HUES48 (cell line): ENCODE measurements around the gene LDLRAD4.

Source experiments
- H3K27ac ChIP-seq: one replicate; pipeline ENCODE4 v1.7.0; 2013; ENCODE audit warnings: low read depth, low read length, inconsistent platforms
- H3K27me3 ChIP-seq: 2 replicates; pipeline ENCODE4 v1.6.1; 2013; ENCODE audit warnings: mild to moderate bottlenecking, low read length; ENCODE audit not compliant: control insufficient read depth, insufficient read depth
- H3K36me3 ChIP-seq: 2 replicates; pipeline ENCODE4 v1.6.1; 2013; ENCODE audit warnings: low read length; ENCODE audit not compliant: control insufficient read depth, insufficient read depth
- H3K4me1 ChIP-seq: 2 replicates; pipeline ENCODE4 v1.6.1; 2013; ENCODE audit warnings: mild to moderate bottlenecking, low read length; ENCODE audit not compliant: control insufficient read depth, insufficient read depth
- H3K4me3 ChIP-seq: 2 replicates; pipeline ENCODE4 v1.5.1; 2013; ENCODE audit warnings: mild to moderate bottlenecking, low read depth, low read length
- H3K9ac ChIP-seq: 2 replicates; pipeline ENCODE4 v1.6.1; 2013; ENCODE audit warnings: mild to moderate bottlenecking, low read depth, low read length, moderate library complexity
- H3K9me3 ChIP-seq: 2 replicates; pipeline ENCODE4 v1.6.1; 2013; ENCODE audit warnings: low read length; ENCODE audit not compliant: control insufficient read depth, insufficient read depth

The LDLRAD4 gene

GRCh38 chr18:13453714-13454113 is 235.2 kb downstream of the LDLRAD4 start:
- Histone ChIP-seq H3K27ac (no peak overlapping the region), H3K9ac (no peak overlapping the region), H3K4me1 (peaks cover 34% of the 10 kb centered on the region), H3K4me3 (no peak overlapping the region), H3K27me3 (no peaks in the 10 kb centered on the region; the same call in 1 of the 2 replicates), H3K36me3 (no peaks in the 10 kb centered on the region), H3K9me3 (no peaks in the 10 kb centered on the region)

DNA sequence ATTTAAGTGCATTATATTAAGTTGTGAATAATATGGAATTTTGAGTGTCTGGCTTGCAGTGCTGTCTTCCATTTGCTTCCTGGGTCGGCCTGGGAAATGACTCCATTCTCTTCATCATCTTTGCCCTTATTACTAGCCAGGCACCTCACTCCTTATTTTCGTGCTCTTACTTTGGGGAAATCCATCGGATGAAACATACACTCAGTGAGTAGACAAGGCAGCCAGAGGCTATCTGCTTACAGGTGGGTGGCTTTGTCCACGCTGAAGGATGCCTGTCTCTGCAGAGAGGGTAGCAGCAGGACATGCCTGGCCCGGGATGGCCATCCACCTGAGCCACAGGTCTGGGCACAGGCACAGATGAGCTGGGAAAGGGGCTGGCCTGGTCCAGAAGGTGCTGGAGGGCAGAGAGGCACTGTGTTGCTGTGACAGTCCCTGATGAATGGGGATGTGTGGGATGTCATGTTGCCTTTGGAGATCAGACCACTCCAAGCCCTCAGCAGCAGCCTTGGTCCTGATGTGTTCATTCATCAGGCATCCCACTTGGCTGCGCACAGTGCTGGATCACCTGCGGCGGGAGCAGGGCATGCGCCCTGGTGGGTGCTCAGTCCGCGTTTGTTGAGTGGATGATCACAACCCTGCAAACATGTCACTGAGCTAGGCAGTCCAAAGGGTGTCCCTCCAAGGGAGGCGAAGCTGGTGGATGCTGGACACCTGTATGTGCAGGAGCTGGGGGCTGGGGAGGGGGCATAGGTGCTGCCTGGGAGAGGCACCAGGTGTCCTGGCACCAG is 236.0 kb downstream of the LDLRAD4 start:
- Histone ChIP-seq H3K27ac (no peak overlapping the region), H3K27me3 (no peaks in the 10 kb centered on the region)

DNA sequence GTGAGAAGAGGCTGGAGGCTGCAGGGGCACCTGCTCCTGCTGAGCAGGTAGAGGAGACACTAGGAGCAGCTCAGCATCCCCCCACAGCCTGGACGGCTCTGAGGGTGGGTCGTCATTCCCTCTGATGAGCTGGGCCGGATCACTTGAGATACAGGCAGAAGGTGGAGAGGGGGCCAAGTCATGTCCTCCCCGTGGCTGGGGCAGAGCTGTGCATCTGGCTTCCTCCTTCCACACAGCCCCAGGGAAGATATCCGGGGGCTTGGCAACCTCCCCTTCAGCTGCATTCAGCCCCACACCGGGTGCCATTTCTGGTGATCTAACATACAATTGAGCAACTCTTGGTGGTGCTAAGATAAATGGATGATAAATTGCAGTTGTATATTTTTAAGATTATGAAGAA is 236.9 kb downstream of the LDLRAD4 start:
- H3K27ac ChIP-seq: no peak overlapping the region
- H3K9ac ChIP-seq: no peak overlapping the region
- no peaks in the 10 kb centered on the region for H3K9me3 ChIP-seq
- H3K4me1 ChIP-seq: peaks cover 34% of the 10 kb centered on the region
- no peaks in the 10 kb centered on the region for H3K27me3 ChIP-seq
- no peak overlapping the region for H3K4me3 ChIP-seq
- H3K36me3 ChIP-seq: no peaks in the 10 kb centered on the region

More for the DNA sequence above, 236.0 kb downstream of the LDLRAD4 start:
- no peaks in the 10 kb centered on the region for H3K36me3 ChIP-seq
- no peaks in the 10 kb centered on the region for H3K9me3 ChIP-seq
- no peak overlapping the region for H3K9ac ChIP-seq
- peaks cover 34% of the 10 kb centered on the region for H3K4me1 ChIP-seq
- H3K4me3 ChIP-seq: no peak overlapping the region

GRCh38 chr18:13455960-13456481 is 237.5 kb downstream of the LDLRAD4 start:
- H3K4me1 ChIP-seq: peaks cover 31% of the 10 kb centered on the region
- H3K9ac ChIP-seq: no peak overlapping the region
- no peak overlapping the region for H3K27ac ChIP-seq
- H3K9me3 ChIP-seq: no peaks in the 10 kb centered on the region
- H3K36me3 ChIP-seq: no peaks in the 10 kb centered on the region
- H3K4me3 ChIP-seq: no peak overlapping the region
- H3K27me3 ChIP-seq: no peaks in the 10 kb centered on the region

DNA sequence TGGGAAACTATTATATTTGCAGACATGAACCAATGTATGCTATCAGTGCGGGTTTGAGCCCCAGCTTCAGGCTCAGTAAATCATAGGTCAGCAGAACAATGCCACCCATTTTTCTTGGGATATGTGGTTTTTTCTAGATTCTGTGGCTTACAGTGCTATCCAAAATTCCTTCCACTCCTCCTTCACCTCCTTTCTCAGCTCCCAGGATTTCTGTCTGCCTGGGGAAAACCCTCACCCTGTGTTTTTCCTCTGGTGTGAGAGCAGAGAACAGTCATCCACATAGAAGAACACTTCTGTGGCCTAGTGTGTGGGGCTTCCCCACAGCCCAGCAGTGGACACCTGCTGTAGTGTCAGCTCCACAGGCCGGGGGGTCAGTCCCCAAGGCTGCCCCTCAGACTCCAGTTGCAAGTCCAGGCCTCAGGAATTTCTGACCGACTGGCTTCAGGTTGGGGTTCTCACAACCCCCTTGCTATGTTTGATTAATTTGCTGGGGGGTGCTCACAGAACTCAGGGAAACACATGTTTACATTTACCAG is 238.2 kb downstream of the LDLRAD4 start:
- Histone ChIP-seq H3K4me3 (no peak overlapping the region), H3K36me3 (no peaks in the 10 kb centered on the region), H3K27me3 (no peaks in the 10 kb centered on the region), H3K9me3 (no peaks in the 10 kb centered on the region), H3K27ac (no peak overlapping the region), H3K4me1 (peaks cover 23% of the 10 kb centered on the region), H3K9ac (no peak overlapping the region)

DNA sequence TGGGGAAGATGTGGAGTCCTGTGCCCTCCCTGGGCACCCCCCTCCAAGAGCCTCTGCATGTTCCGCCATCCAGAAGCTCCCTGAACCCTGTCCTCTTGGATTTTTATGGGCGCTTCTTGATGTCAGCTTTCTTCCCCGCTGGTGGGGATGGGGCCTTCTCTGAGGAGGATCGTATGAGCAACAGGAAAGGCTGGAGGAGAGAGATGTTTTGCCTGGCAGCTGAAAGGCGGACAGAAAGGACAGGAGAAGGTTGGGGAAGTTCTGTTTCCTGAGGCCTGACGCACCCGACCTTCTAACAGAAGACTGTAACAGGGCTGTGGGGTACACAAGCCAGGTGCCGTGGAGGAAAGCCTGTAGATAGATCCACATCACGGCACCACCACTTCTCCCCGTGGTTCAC is 238.8 kb downstream of the LDLRAD4 start:
- Histone ChIP-seq H3K4me1 (peaks cover 18% of the 10 kb centered on the region), H3K4me3 (no peak overlapping the region), H3K9me3 (no peaks in the 10 kb centered on the region), H3K27me3 (no peaks in the 10 kb centered on the region), H3K27ac (no peak overlapping the region), H3K36me3 (no peaks in the 10 kb centered on the region), H3K9ac (no peak overlapping the region)

- no peaks in the 10 kb centered on the region for H3K27me3 ChIP-seq
- no peak overlapping the region for H3K27ac ChIP-seq
- peaks cover 11% of the 10 kb centered on the region for H3K4me1 ChIP-seq
- H3K9ac ChIP-seq: no peak overlapping the region
- H3K4me3 ChIP-seq: no peak overlapping the region
- H3K9me3 ChIP-seq: no peaks in the 10 kb centered on the region
- no peaks in the 10 kb centered on the region for H3K36me3 ChIP-seq
These were observed 242.4 kb downstream of the LDLRAD4 start for GRCh38 chr18:13460946-13461345.

DNA sequence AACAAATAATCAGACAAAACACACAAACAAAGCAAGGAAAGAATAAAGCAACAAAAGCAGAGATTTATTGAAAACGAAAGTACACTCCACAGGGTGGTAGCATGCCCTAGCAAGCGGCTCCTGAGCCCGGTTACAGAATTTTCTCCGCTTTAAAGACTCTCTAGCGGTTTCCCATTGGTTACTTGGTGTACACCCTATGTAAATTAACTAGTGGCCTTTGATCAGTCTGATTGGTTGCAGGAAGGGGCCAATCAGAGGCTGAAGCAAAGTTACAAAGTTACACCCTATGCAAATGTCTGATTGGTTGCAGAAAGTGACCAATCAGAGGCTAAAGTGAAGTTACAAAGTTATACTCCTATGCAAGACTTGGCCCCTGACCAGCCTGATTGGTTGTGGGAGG is 242.9 kb downstream of the LDLRAD4 start:
- no peaks in the 10 kb centered on the region for H3K9me3 ChIP-seq
- H3K4me3 ChIP-seq: no peak overlapping the region
- H3K9ac ChIP-seq: no peak overlapping the region
- H3K4me1 ChIP-seq: peaks cover 11% of the 10 kb centered on the region
- H3K36me3 ChIP-seq: no peaks in the 10 kb centered on the region
- no peaks in the 10 kb centered on the region for H3K27me3 ChIP-seq
- H3K27ac ChIP-seq: no peak overlapping the region

GRCh38 chr18:13461936-13462335 is 243.4 kb downstream of the LDLRAD4 start:
- Histone ChIP-seq H3K9ac (no peak overlapping the region), H3K4me3 (no peak overlapping the region), H3K27me3 (no peaks in the 10 kb centered on the region), H3K9me3 (no peaks in the 10 kb centered on the region), H3K36me3 (no peaks in the 10 kb centered on the region), H3K27ac (no peak overlapping the region), H3K4me1 (peaks cover 11% of the 10 kb centered on the region)

- no peaks in the 10 kb centered on the region for H3K9me3 ChIP-seq
- no peak overlapping the region for H3K27ac ChIP-seq
- H3K9ac ChIP-seq: no peak overlapping the region
- H3K4me1 ChIP-seq: peaks cover 11% of the 10 kb centered on the region
- no peaks in the 10 kb centered on the region for H3K36me3 ChIP-seq
- H3K4me3 ChIP-seq: no peak overlapping the region
- H3K27me3 ChIP-seq: no peaks in the 10 kb centered on the region
These were observed 244.1 kb downstream of the LDLRAD4 start for GRCh38 chr18:13462686-13463085.

DNA sequence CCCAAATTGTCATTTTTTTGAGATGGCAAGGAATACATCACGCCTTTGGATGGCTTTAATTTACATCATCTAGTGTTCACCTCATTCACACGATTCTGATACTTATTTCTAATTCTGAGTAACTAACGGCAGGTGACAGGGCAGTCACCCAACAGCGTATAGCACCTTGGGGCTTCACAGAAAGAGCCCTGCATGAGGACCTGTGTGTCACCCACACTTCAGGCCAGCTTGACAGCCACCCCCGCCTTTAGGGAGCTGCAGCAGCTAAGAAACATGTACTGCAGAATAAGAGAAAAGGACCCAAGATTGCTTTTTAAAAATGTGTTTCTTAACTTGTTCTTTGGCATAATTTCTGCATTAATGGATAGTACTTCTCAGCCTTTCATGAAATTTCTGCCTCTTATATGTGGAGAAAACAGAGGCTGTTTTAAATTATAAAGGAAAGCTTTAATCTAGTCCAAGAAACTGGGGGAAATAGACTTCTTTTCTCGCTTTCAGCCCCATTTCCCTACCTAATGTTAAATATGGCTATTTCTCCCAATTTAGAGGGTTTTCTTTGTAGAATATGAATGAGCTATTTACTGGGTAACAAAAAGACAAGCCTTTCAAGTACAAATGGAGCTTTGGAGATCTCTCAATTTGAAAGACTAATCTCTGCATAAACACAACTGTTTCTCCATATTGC is 245.1 kb downstream of the LDLRAD4 start:
- no peaks in the 10 kb centered on the region for H3K36me3 ChIP-seq
- no peak overlapping the region for H3K27ac ChIP-seq
- no peak overlapping the region for H3K4me3 ChIP-seq
- H3K4me1 ChIP-seq: peaks cover 11% of the 10 kb centered on the region
- H3K9me3 ChIP-seq: no peaks in the 10 kb centered on the region
- no peak overlapping the region for H3K9ac ChIP-seq
- no peaks in the 10 kb centered on the region for H3K27me3 ChIP-seq
